AG09319 (cell line): ENCODE measurements around the gene TMEM179B.

Experiments
- DNase-seq: peaks from one replicate; pipeline ENCODE4 v3.0.0-alpha.2; 2010; ENCODE audit warnings: low read depth; ENCODE audit errors: extremely low read depth
- CTCF ChIP-seq: IDR thresholded peaks from 2 replicates; pipeline ENCODE4 v1.5.1; 2011; ENCODE audit warnings: low read depth, mild to moderate bottlenecking, inconsistent platforms, low read length, moderate library complexity

The TMEM179B gene

GRCh38 chr11:62791501-62792201 lies 4.4 kb downstream of the TMEM179B start, which contains the start of gene TMEM223:
Gene TMEM223 (minus strand): TSS chr11:62792006. CDS start chr11:62791994, 12 bp downstream.
- no peak; the same call in 1 of the 2 replicates for TF ChIP-seq CTCF
- no peak for DNase-seq

- no peak for TF ChIP-seq CTCF
- DNase-seq, result no peak
These were observed 5.0 kb downstream of the TMEM179B start for GRCh38 chr11:62792202-62792575.

- no peak for TF ChIP-seq CTCF
- DNase-seq, result no peak
These were observed 7.1 kb downstream of the TMEM179B start for GRCh38 chr11:62794201-62794775.

- TF ChIP-seq CTCF, result no peak
- no peak for DNase-seq
These were observed 9.1 kb downstream of the TMEM179B start for GRCh38 chr11:62796281-62796680.

GRCh38 chr11:62799486-62799885 lies 12.3 kb downstream of the TMEM179B start:
- no peak for TF ChIP-seq CTCF
- no peak for DNase-seq

GRCh38 chr11:62801071-62801470 lies 13.9 kb downstream of the TMEM179B start:
- DNase-seq, result no peak
- no peak for TF ChIP-seq CTCF

GRCh38 chr11:62804310-62805075 lies 17.3 kb downstream of the TMEM179B start:
- TF ChIP-seq CTCF, result no peak
- no peak for DNase-seq
